ENCODE data around the gene BAHCC1. TPM values are rescaled to one million over a fixed set of nuclear protein-coding genes. Genes with fewer than 3 reads are reported as not detected.
A peak's percentile ranks its signal among the peaks of the same experiment; 100 is the strongest.

Gene BAHCC1
- total and polyA plus RNA-seq, 2 of the 8 experiments (the other 6 are each of a cell fraction or from before 2014, with no cell fraction given), result 0.26 to 0.58 TPM

GRCh38 chr17:81396278-81396721 lies 1.0 kb downstream of the BAHCC1 start:
- H3K14ac ChIP-seq (ENCODE audit: insufficient read length), result no peak overlapping the region
- H4K91ac ChIP-seq (replicated peaks; ENCODE audit: insufficient read length, low read length), result peak overlapping the region; percentile 65
- peaks cover 31% of the 10 kb centered on the region for H3K23me2 ChIP-seq (ENCODE audit: low read depth, low read length)
- ChIA-PET POLR2A (ENCODE audit: partially characterized antibody) (interaction anchor here (0.9 to 2.3 kb wide), 6 partner anchors 19 to 158 kb away, joined by 3 to 21 read pairs (median 4); partner anchors contain the start of genes ACTG1, NDUFAF8 and TEPSIN), CTCF (ENCODE audit: partially characterized antibody) (interaction anchor here (0.9 to 2.9 kb wide), 4 partner anchors 11 to 122 kb away, joined by 3 to 15 read pairs (median 7); no protein-coding TSS in a partner anchor)
- peaks cover 6 to 36% (median 25%) of the 10 kb centered on the region in 4 experiments for H3K4me1 ChIP-seq (replicated peaks in 1 of 4; ENCODE audit: control insufficient read depth in 3 of 4, insufficient read depth in 4 of 4, low read length in 3 of 4)
- H3K9ac ChIP-seq (replicated peaks in 1 of 4; ENCODE audit: extremely low read depth in 1 of 4, low read depth in 3 of 4, low read length in 3 of 4), result peak overlapping the region in 3 of 4 experiments; percentile 45 to 78 (median 75); a peak in 6 of 7 replicates
- H3K23ac ChIP-seq (ENCODE audit: insufficient read length), result no peak overlapping the region
- no peak overlapping the region for H2BK12ac ChIP-seq (ENCODE audit: low read depth, low read length)
- H2BK20ac ChIP-seq (ENCODE audit: low read length), result no peak overlapping the region
- H3K36me3 ChIP-seq (ENCODE audit: control insufficient read depth in 2 of 4, insufficient read depth in 4 of 4, low read length in 3 of 4), result no peaks in the 10 kb centered on the region; a peak in 1 of 8 replicates
- H3K27me3 ChIP-seq (replicated peaks in 1 of 4; ENCODE audit: control insufficient read depth in 3 of 4, extremely low read depth in 1 of 4, insufficient read depth in 3 of 4, low read length in 3 of 4), result peaks cover 41 to 62% (median 55%) of the 10 kb centered on the region in 4 experiments; a peak in 6 of 7 replicates
- H2BK5ac ChIP-seq (ENCODE audit: low read depth, low read length), result peak overlapping the region; percentile 52; the same call in 1 of the 2 replicates
- H3K9me3 ChIP-seq (ENCODE audit: insufficient read depth in 2 of 2, low read depth in 1 of 2, low read length in 1 of 2), result no peaks in the 10 kb centered on the region
- peak overlapping the region; percentile 28 for H3K27ac ChIP-seq (ENCODE audit: low read depth, low read length)
- H2BK120ac ChIP-seq (replicated peaks; ENCODE audit: low read depth, low read length), result no peak overlapping the region
- no peak overlapping the region for H2AK5ac ChIP-seq (ENCODE audit: low read depth, low read length)
- no peak for DNase-seq (ENCODE audit: low read depth in 1 of 2, low spot score in 2 of 2)
- no peak overlapping the region for H2BK15ac ChIP-seq (ENCODE audit: low read length)
- no peak overlapping the region for H2AFZ ChIP-seq (ENCODE audit: low read length)
- no peak overlapping the region for H3K4ac ChIP-seq (replicated peaks; ENCODE audit: insufficient read length, low read depth, low read length)
- no peak for FAIRE-seq
- peak overlapping the region; percentile 37 to 65 (median 47) for H3K4me3 ChIP-seq (ENCODE audit: extremely low read depth in 1 of 4, insufficient read depth in 2 of 4, low read depth in 3 of 4, low read length in 4 of 4)
- H3K79me1 ChIP-seq (ENCODE audit: low read depth, low read length), result no peaks in the 10 kb centered on the region
- H3K79me2 ChIP-seq (ENCODE audit: control insufficient read depth in 1 of 2, insufficient read depth in 2 of 2, low read length in 2 of 2), result no peaks in the 10 kb centered on the region
- 4% methylated on average over 10 of the region's 54 CpGs; no CpG with 5 or more reads in 1 of the 2 experiments for WGBS, 2 experiments (ENCODE audit: extremely low coverage in 1 of 2, insufficient coverage in 1 of 2, insufficient read length in 1 of 2, insufficient replicate concordance in 2 of 2, low coverage in 1 of 2, low lambda C conversion rate in 2 of 2, missing lambda C conversion rate in 1 of 2)
- H4K8ac ChIP-seq (ENCODE audit: extremely low read depth, insufficient read depth, low read length), result peak overlapping the region; percentile 93
- peaks cover 4 to 10% of the 10 kb centered on the region in 2 experiments for H4K20me1 ChIP-seq (replicated peaks in 1 of 2; ENCODE audit: control insufficient read depth in 1 of 2, insufficient read depth in 2 of 2, low read length in 2 of 2)
- H3K56ac ChIP-seq (replicated peaks; ENCODE audit: insufficient read length, low read depth, low read length), result no peak overlapping the region
- peak overlapping the region; percentile 76 to 92 for H3K4me2 ChIP-seq (ENCODE audit: insufficient read depth in 1 of 2, low read depth in 2 of 2, low read length in 2 of 2)
- peak overlapping the region; percentile 87 for H3K18ac ChIP-seq (ENCODE audit: extremely low read depth, low read length)
- H4K5ac ChIP-seq (ENCODE audit: insufficient read length, low read depth, low read length), result no peak overlapping the region
- peak; percentile 22; the same call in 1 of the 2 replicates for TF ChIP-seq TBP (IDR thresholded peaks at IDR 0.05; ENCODE audit: low read depth, low read length)
- no peak for TF ChIP-seq RAD21 (IDR thresholded peaks at IDR 0.05 in 1 of 2, conservative IDR thresholded peaks at IDR 0.05 in 1 of 2; ENCODE audit: low read depth in 2 of 2, low read length in 2 of 2)
- TF ChIP-seq MAFK (IDR thresholded peaks at IDR 0.05; ENCODE audit: low read depth, low read length), result no peak
- no peak for TF ChIP-seq EGR1 (IDR thresholded peaks at IDR 0.05; ENCODE audit: borderline replicate concordance, low read depth, low read length)
- TF ChIP-seq SRF (IDR thresholded peaks at IDR 0.05; ENCODE audit: low read depth, low read length), result no peak
- TF ChIP-seq SIX5 (IDR thresholded peaks at IDR 0.05; ENCODE audit: low read depth, low read length), result no peak
- TF ChIP-seq JUN (IDR thresholded peaks at IDR 0.05; ENCODE audit: low read depth, low read length), result no peak
- peak; percentile 59; the same call in 1 of the 2 replicates for TF ChIP-seq BACH1 (IDR thresholded peaks at IDR 0.05; ENCODE audit: low read length)
- TF ChIP-seq SAP30 (IDR thresholded peaks at IDR 0.05; ENCODE audit: insufficient read depth, insufficient replicate concordance, low read length), result no peak
- TF ChIP-seq, protein P1, sequence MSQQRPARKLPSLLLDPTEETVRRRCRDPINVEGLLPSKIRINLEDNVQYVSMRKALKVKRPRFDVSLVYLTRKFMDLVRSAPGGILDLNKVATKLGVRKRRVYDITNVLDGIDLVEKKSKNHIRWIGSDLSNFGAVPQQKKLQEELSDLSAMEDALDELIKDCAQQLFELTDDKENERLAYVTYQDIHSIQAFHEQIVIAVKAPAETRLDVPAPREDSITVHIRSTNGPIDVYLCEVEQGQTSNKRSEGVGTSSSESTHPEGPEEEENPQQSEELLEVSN (IDR thresholded peaks at IDR 0.05), result peak; percentile 62; the same call in 1 of the 2 replicates
- TF ChIP-seq HDAC6 (IDR thresholded peaks at IDR 0.05; ENCODE audit: low read depth, low read length), result no peak
- TF ChIP-seq EZH2 (IDR thresholded peaks at IDR 0.05; ENCODE audit: low read depth, low read length, severe bottlenecking), result peak; percentile 64

All from H1 (cell line).